Testis (tissue), 2 donors: ENCODE data around the gene NUP153.

ENCODE experiments used
- CTCF ChIP-seq, 3 experiments: fragments of 450-650 bp in 2 of 3; fragments of 200-600 bp in 1 of 3; sonication (generic) in 1 of 3; IDR thresholded peaks; one replicate each; pipeline ENCODE4 v1.5.1; 2016 to 2019; ENCODE audit warnings: antibody characterized with exemption in 3 of 3, mild to moderate bottlenecking in 2 of 3, moderate library complexity in 1 of 3
- POLR2A ChIP-seq: fragments of 450-650 bp; IDR thresholded peaks from one replicate; pipeline ENCODE4 v1.6.1; 2017; ENCODE audit warnings: antibody characterized with exemption, mild to moderate bottlenecking, moderate library complexity

DNA sequence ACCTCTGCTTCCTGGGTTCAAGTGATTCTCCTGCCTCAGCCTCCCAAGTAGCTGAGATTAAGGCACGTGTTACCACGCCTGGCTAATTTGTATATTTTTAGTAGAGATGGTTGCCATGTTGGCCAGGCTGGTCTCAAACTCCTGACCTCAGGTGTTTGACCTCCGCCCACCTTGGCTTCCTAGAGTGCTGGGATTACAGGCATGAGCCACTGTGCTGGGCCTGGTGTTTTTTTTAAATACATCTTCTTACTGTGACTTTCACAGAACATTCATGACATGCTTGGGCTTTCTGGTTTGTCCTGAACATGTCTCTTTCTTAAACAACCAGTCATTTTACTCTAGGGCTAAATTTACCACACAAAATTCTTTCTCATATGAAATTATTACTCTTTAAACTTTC lies 141.3 kb downstream of the NUP153 start:
- TF ChIP-seq CTCF (IDR thresholded peaks at IDR 0.05): no peak
- TF ChIP-seq POLR2A: no peak
